ENCODE measurements around the gene TMEM132D. TPM values are rescaled to one million over a fixed set of nuclear protein-coding genes. Genes with fewer than 3 reads are reported as not detected.

TMEM132D gene
- total RNA-seq, 4 donors from 2014 or later: 0.15 to 0.94 TPM; not detected in 2

- no peak for ATAC-seq
Observed at GRCh38 chr12:129097451-129097850, 806.4 kb downstream of the TMEM132D start.

GRCh38 chr12:129096968-129097367, 806.9 kb downstream of the TMEM132D start:
- WGBS, 2 donors (ENCODE audit: low coverage in 1 of 2): 67% methylated on average over 2 of the region's 7 CpGs; no CpG with 5 or more reads in 1 of the 2 donors
- H3K36me3 ChIP-seq: no peaks in the 10 kb centered on the region
- H3K4me3 ChIP-seq: no peak overlapping the region
- TF ChIP-seq CTCF (IDR thresholded peaks at IDR 0.05): no peak
- no peak for TF ChIP-seq POLR2A (IDR thresholded peaks at IDR 0.05)
- TF ChIP-seq EP300 (IDR thresholded peaks at IDR 0.05): no peak
- TF ChIP-seq POLR2AphosphoS5 (IDR thresholded peaks at IDR 0.05): no peak
- no peaks in the 10 kb centered on the region for H3K4me1 ChIP-seq
- H3K27me3 ChIP-seq: no peaks in the 10 kb centered on the region
- ATAC-seq: no peak
- no peaks in the 10 kb centered on the region for H3K9me3 ChIP-seq
- no peak overlapping the region for H3K27ac ChIP-seq

More at GRCh38 chr12:129097451-129097850, 806.4 kb downstream of the TMEM132D start:
- Histone ChIP-seq H3K4me1 (no peaks in the 10 kb centered on the region), H3K27me3 (peaks cover under 1% of the 10 kb centered on the region), H3K4me3 (no peak overlapping the region), H3K27ac (no peak overlapping the region), H3K36me3 (no peaks in the 10 kb centered on the region), H3K9me3 (no peaks in the 10 kb centered on the region)
- 47 to 68% methylated on average over 3 of the region's 3 CpGs for WGBS, 2 donors (ENCODE audit: low coverage in 1 of 2)
- no peak for TF ChIP-seq POLR2A (IDR thresholded peaks at IDR 0.05)
- TF ChIP-seq EP300 (IDR thresholded peaks at IDR 0.05): no peak
- TF ChIP-seq POLR2AphosphoS5 (IDR thresholded peaks at IDR 0.05): no peak
- TF ChIP-seq CTCF (IDR thresholded peaks at IDR 0.05): no peak

- ATAC-seq: no peak
- no peak for TF ChIP-seq POLR2AphosphoS5 (IDR thresholded peaks at IDR 0.05)
- no peak for TF ChIP-seq POLR2A (IDR thresholded peaks at IDR 0.05)
- TF ChIP-seq CTCF (IDR thresholded peaks at IDR 0.05): no peak
- no peak for TF ChIP-seq EP300 (IDR thresholded peaks at IDR 0.05)
- Histone ChIP-seq H3K27ac (no peak overlapping the region), H3K4me3 (no peak overlapping the region), H3K36me3 (no peaks in the 10 kb centered on the region), H3K9me3 (peaks cover 0 to 5% (median 0%) of the 10 kb centered on the region in 3 donors), H3K27me3 (no peaks in the 10 kb centered on the region), H3K4me1 (no peaks in the 10 kb centered on the region)
- 82 to 91% methylated on average over 4 to 8 of the region's 11 CpGs for WGBS, 2 donors (ENCODE audit: low coverage in 1 of 2)
Observed at GRCh38 chr12:129096184-129096583, 807.6 kb downstream of the TMEM132D start.

GRCh38 chr12:129089576-129089975, 814.2 kb downstream of the TMEM132D start:
- WGBS, 2 donors (ENCODE audit: low coverage in 1 of 2): no CpG with 5 or more reads among the region's 9 CpGs
- H3K36me3 ChIP-seq: no peaks in the 10 kb centered on the region
- H3K27me3 ChIP-seq: peaks cover 10% of the 10 kb centered on the region
- H3K27ac ChIP-seq: no peak overlapping the region
- H3K4me3 ChIP-seq: no peak overlapping the region
- H3K9me3 ChIP-seq: peaks cover 0 to 8% (median 0%) of the 10 kb centered on the region in 3 donors
- no peak for ATAC-seq
- no peaks in the 10 kb centered on the region for H3K4me1 ChIP-seq
- TF ChIP-seq POLR2AphosphoS5 (IDR thresholded peaks at IDR 0.05) (no peak), POLR2A (IDR thresholded peaks at IDR 0.05) (no peak), CTCF (IDR thresholded peaks at IDR 0.05) (no peak), EP300 (IDR thresholded peaks at IDR 0.05) (no peak)

All from gastroesophageal sphincter (tissue), 4 donors.